Heart right ventricle (tissue), 16 donors: ENCODE measurements around the gene EHD1. TPM values are rescaled to one million over a fixed set of nuclear protein-coding genes. Genes with fewer than 3 reads are reported as not detected.

ENCODE experiments used
- ATAC-seq, 8 donors: fragments of 200-7000 bp; cut with Tn5 transposase; one replicate each; pipeline ENCODE4 v1.9.1; 2020; ENCODE audit warnings: mild to moderate bottlenecking in 8 of 8, moderate library complexity in 8 of 8, moderate number of reproducible peaks in 1 of 8
- DNase-seq, 2 donors: peaks; one replicate each; pipeline ENCODE4 v3.0.0-alpha.2; 2020
- H3K27ac ChIP-seq, 10 donors: fragments of 200-600 bp; sonication (generic) in 2 of 10; one replicate each; pipeline versions ENCODE4 v1.5.0 to v1.8.0; 2020 to 2022; ENCODE audit warnings: mild to moderate bottlenecking in 3 of 10
- H3K27me3 ChIP-seq, 7 donors: fragments of 200-600 bp; one replicate each; pipeline ENCODE4 v1.8.0; 2021 to 2022; ENCODE audit warnings: mild to moderate bottlenecking in 2 of 7
- H3K36me3 ChIP-seq, 9 donors: fragments of 200-600 bp; sonication (generic) in 1 of 9; one replicate each; pipeline versions ENCODE4 v1.5.0 to v1.8.0; 2020 to 2022; ENCODE audit warnings: mild to moderate bottlenecking in 2 of 9
- H3K4me1 ChIP-seq, 9 donors: fragments of 200-600 bp; sonication (generic) in 1 of 9; one replicate each; pipeline versions ENCODE4 v1.5.0 to v1.8.0; 2020 to 2022; ENCODE audit warnings: mild to moderate bottlenecking in 4 of 9
- H3K4me3 ChIP-seq, 10 donors: fragments of 200-600 bp; sonication (generic) in 2 of 10; one replicate each; pipeline versions ENCODE4 v1.5.0 to v1.8.0; 2020 to 2022; ENCODE audit warnings: mild to moderate bottlenecking in 7 of 10, moderate library complexity in 2 of 10
- H3K9me3 ChIP-seq, 11 donors: fragments of 200-600 bp in 10 of 11; sonication (generic) in 2 of 11; one replicate each; pipeline versions ENCODE4 v1.5.0 to v1.8.0; 2013 to 2022; ENCODE audit warnings: mild to moderate bottlenecking in 2 of 11, control low read depth in 1 of 11, moderate library complexity in 1 of 11
- CTCF ChIP-seq, 9 donors: fragments of 200-600 bp; sonication (generic) in 2 of 9; IDR thresholded peaks; one replicate each; pipeline versions ENCODE4 v1.5.0 to v1.8.0; 2021 to 2022; ENCODE audit warnings: antibody characterized with exemption in 9 of 9, mild to moderate bottlenecking in 5 of 9, moderate library complexity in 1 of 9
- WGBS, 2 donors: extraction: QIAGEN DNeasy Blood & Tissue Kit; methylation state at CpG; one replicate each; pipeline ENCODE4 v1.1.7; 2013; ENCODE audit warnings: inconsistent platforms in 1 of 2; 5-methylcytosine and 5-hydroxymethylcytosine counted together
- intact Hi-C, 10 donors: fragments of 100-400 bp; cut with DNase I; formaldehyde crosslinking; loops; one replicate each; pipeline versions ENCODE4 v1.11.1 to v1.14.2; 2022
- polyA plus RNA-seq, 2 donors: library from polyadenylated mRNA; stranded (reverse); fragments of 200-250 nt; gene quantifications; one replicate each; pipeline ENCODE4 v1.2.3, GENCODE V29; 2013
- total RNA-seq, 10 donors: library from RNA; stranded (reverse); fragmentation: NEBNext Ultra II Directional in 3 of 10; extraction: Animal tissue kit (Norgen Biotek cat#: 25700) in 3 of 10; gene quantifications; one replicate each; pipeline versions ENCODE4 v1.2.1 to v1.2.4, GENCODE V29; 2021 to 2023
- donor health status: Arrhythmogenic right ventricular cardiomyopathy.
- donor health status: ischemic (EF 13 %, LVEDD 7.1; RV severe dilation, severe dysfunction).
- donor health status: healthy with polysubstance abuse.
- donor health status: DM: no; HTN: yes; CAD: no.
- donor health status: DM: no; HTN: no; CAD: no.
- donor health status: ischemic (EF 25% LVEDD 6.9; RV normal size, moderate dysfunction).
- donor health status: ischemic (EF 25% LVEDD 5.7; RV mildly dilated, moderate dysfunction).
- donor health status: healthy.
- donor health status: DM: yes; HTN: yes; CAD: no.
- donor health status: Ischemic cardiomyopathy.
- donor health status: ischemic (EF 35%, LVEDD 5.7; RV mildly dilated, moderate dysfunction).
- donor health status: nonischemic (EF 11% LVEDD 7.7; RV severe dilation, severe dysfunction).
- donor health status: DM: yes; HTN: yes; CAD: no.
- donor health status: PGD.
- donor health status: ischemic (EF 29% LVEDD 5.4; RV normal size, mild dysfunction).
- donor health status: nonischemic (EF 23%, LVEDD 6.1; RV moderate dilation, normal function).

The EHD1 gene
- total and polyA plus RNA-seq, 12 donors: 26.0 to 73.1 (median 41.1) TPM

GRCh38 chr11:64875369-64876228, 2.8 kb downstream of the EHD1 start:
- Histone ChIP-seq H3K27me3 (no peaks in the 10 kb centered on the region), H3K4me3 (peak overlapping the region; percentile 68 to 99 (median 94)), H3K27ac (peak overlapping the region in 9 of 10 donors; percentile 84 to 96 (median 92)), H3K4me1 (peaks cover 32 to 88% (median 79%) of the 10 kb centered on the region in 9 donors), H3K36me3 (peaks cover 3 to 50% (median 10%) of the 10 kb centered on the region in 9 donors), H3K9me3 (no peaks in the 10 kb centered on the region)
- intact Hi-C loops: loop anchor here in 1 of 10 donors (2.0 kb wide), 1 partner anchor 21 kb away; no protein-coding TSS in a partner anchor
- no peak for TF ChIP-seq CTCF (IDR thresholded peaks at IDR 0.05)
- no peak for ATAC-seq
- 66 to 77% methylated on average over 17 of the region's 17 CpGs for WGBS, 2 donors
- no peak for DNase-seq

GRCh38 chr11:64874308-64875240, 3.8 kb downstream of the EHD1 start:
- intact Hi-C loops: no loop called here
- 68 to 72% methylated on average over 29 of the region's 29 CpGs for WGBS, 2 donors
- DNase-seq: no peak
- Histone ChIP-seq H3K36me3 (peaks cover 3 to 58% (median 10%) of the 10 kb centered on the region in 9 donors), H3K9me3 (no peaks in the 10 kb centered on the region), H3K4me3 (peak overlapping the region in 8 of 10 donors; percentile 91 to 99 (median 95)), H3K4me1 (peaks cover 42 to 88% (median 82%) of the 10 kb centered on the region in 9 donors), H3K27ac (peak overlapping the region in 8 of 10 donors; percentile 11 to 96 (median 91)), H3K27me3 (no peaks in the 10 kb centered on the region)
- no peak for ATAC-seq
- TF ChIP-seq CTCF (IDR thresholded peaks at IDR 0.05): no peak

GRCh38 chr11:64872790-64873488, 5.5 kb downstream of the EHD1 start:
- DNase-seq (no peak), ATAC-seq (no peak)
- no peak overlapping the region for H3K4me3 ChIP-seq
- TF ChIP-seq CTCF (IDR thresholded peaks at IDR 0.05): no peak
- intact Hi-C loops: no loop called here
- peak overlapping the region in 5 of 10 donors; percentile 26 to 96 (median 88) for H3K27ac ChIP-seq
- H3K4me1 ChIP-seq: peaks cover 56 to 97% (median 91%) of the 10 kb centered on the region in 9 donors
- H3K9me3 ChIP-seq: no peaks in the 10 kb centered on the region
- no peaks in the 10 kb centered on the region for H3K27me3 ChIP-seq
- 88 to 92% methylated on average over 8 of the region's 8 CpGs for WGBS, 2 donors
- peaks cover 3 to 74% (median 10%) of the 10 kb centered on the region in 9 donors for H3K36me3 ChIP-seq
